GM21737 (cell line): Measurements from ENCODE around the gene BLTP3B.

ENCODE experiments used
- ATAC-seq: cut with Tn5 transposase; IDR thresholded peaks from one replicate; pipeline ENCODE4 v1.9.1; 2021; ENCODE audit warnings: mild to moderate bottlenecking, moderate library complexity; ENCODE audit not compliant: unreplicated experiment

The BLTP3B gene

DNA sequence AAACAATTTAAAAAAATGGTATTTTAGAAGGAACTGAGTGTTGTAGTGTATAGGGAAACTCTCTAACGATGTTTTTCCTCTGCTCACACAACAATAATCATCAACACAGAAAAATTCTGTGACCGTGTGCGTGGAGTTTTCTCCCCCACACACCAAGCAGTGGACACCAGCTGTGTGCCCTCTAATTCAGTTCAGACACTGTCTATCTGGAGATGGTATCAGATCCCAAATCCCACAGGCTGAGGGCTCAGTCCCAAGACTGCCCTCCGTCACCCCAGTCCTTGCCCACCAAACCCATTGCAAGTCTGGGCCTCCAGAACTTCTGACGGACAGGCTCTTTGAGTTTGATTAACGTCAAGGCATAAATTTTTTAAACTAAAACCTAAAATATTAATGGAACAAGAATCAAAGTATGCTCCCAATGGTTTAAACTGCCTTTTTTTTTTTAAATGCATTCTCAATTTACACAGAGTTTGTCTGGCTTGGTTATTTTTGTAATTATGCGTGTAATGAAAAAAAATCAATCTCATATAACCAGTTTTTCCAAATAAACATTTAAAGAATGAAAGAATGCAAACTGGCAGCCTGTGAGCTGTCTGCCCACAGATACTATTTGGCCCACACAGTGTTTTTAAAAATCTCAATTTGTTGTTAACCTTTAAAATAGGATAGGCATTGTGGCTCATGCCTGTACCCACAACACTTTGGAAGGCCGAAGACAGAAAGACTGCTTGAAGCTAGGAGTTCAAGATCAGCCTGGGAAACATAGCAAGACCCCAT lies 19.2 kb downstream of the BLTP3B start:
- ATAC-seq: no peak

DNA sequence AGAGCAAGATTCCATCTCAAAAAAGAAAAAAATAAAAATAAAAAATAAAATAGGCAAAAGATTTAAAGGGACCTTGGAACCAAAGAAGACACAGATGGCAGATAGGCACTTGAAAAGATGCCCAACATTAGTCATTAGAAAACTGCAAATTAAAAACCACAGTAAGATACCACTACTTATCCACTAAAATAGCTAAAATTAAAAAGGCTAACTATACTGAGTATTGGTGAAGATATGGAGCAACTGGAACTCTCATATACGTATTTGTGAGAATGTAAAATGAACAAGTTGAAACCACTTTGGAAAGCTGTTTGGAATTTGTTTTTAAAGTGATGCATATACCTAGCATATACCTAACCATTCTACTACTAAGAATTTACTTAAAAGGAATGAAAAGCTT lies 22.3 kb downstream of the BLTP3B start:
- no peak for ATAC-seq

DNA sequence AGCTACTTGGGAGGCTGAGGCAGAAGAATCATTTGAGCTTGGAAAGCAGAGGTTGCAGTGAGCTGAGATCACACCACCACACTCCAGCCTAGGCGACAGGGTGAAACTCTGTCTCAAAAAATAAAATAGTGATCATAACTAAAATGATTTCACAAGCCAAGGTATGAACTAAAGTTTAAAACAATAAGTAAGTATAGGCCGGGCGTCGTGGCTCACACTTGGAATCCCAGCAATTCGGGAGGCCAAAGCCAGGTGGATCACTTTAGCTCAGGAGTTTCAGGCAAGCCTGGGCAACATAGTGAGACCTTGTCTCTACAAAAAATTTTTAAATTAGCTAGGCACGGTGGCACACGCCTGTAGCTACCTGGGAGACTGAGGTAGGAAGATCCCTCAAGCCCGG lies 27.4 kb downstream of the BLTP3B start:
- ATAC-seq: no peak

DNA sequence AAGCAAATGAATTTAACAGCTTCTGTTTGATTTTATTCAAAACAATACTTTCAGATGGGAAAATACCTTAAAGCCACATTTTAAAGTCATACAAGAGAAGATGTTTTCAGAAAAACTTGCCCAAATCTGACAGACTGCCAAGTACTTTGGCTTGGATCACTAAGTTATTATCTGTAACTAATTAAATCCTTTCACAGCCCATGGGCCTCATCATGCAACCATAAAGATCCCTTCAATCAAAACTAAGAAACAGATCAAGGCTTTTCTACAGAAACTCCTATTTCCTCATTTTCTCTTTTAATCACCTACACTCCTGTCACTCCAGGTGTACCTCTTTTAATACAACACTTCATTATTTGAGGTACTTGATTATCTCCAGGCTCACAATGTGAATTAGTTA lies 28.1 kb downstream of the BLTP3B start:
- no peak for ATAC-seq

DNA sequence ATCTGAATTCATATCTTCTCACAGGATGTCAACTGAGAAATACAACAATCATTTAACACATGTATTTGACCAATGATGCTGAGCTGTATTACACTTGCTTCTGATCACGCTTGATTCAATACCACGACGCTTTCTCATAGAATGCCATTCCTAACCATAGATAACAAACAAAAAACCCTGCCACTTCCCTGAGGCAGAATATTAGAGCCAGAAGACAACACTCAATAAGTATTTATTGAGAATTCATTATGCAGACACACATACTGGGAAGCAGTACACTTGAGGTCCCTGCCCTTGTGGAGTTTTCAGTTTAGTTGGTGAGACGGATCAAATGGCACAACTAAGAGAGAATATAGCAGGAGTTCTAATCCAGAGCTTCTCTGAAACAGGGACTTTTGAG lies 32.4 kb downstream of the BLTP3B start:
- no peak for ATAC-seq

DNA sequence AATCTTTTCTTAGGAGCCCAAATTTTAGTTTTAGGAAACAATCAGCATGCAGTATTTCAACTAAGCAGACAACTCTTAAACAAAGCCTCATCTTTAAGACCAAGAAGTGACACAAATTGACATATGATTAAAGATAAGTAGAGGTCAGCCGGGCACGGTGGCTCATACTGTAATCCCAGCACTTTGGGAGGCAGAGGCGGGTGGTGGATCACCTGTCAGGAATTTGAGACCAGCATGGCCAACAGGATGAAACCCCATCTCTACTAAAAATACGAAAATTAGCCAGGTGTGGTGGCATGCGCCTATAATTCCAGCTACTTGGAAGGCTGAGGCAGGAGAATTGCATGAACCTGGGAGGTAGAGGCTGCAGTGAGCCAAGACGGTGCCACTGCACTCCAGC lies 35.8 kb downstream of the BLTP3B start:
- no peak for ATAC-seq

DNA sequence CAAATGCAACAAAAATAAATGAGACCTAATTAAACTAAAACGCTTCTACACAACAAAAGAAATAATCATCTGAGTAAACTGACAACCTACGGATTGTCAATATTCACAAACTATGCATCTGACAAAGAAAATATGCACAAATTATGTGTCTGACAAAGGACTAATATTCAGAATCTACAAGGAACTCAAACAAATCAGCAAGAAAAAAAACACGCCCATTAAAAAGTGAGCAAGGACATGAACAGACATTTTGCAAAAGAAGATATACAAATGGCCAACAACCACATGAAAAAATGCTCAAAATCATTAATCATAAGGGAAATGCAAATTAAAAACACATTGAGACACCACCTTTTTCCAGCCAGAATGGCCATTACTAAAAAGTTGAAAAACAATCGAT lies 37.0 kb downstream of the BLTP3B start:
- ATAC-seq: no peak

DNA sequence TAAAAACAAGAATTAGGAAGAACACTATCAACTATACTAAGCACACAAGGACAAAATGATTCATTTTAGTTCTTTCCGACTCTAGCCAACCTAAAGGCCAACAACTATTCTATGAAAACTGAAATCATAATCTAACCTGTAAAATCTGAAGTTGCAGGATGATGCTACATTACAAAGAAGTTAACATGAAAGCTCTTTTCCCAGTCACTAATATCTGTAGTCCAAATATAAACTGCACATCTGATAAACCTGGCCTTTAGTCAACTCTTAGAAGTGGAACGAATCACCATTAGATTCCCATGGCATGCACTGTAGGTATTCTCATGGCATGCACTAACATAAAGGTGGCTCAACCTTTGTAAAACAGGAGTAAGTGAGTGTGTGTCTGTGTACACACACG lies 41.7 kb downstream of the BLTP3B start:
- ATAC-seq: no peak
